HT1080 (cell line): Measurements from ENCODE around the gene GTF2H1. TPM values are rescaled to one million over a fixed set of nuclear protein-coding genes. Genes with fewer than 3 reads are reported as not detected.

Experiments used
- DNase-seq: peaks from one replicate; pipeline ENCODE4 v3.0.0-alpha.2; 2015; ENCODE audit warnings: low read depth
- polyA plus RNA-seq, 2 experiments: library from polyadenylated mRNA; depleted of rRNA; stranded (reverse); fragments of >200 nt; gene quantifications; 2 replicates each; pipeline ENCODE4 v1.2.3, GENCODE V29; 2015
- total RNA-seq: library from RNA; depleted of rRNA; stranded (reverse); fragments of >200 nt; shearing (Covaris generic); gene quantifications from 2 replicates; pipeline ENCODE4 v1.2.3, GENCODE V29; 2014; rRNA removed

Gene GTF2H1
- 70.3 and 85.8 TPM in 2 replicates for total RNA-seq
- polyA plus RNA-seq (2015; cell fraction: cytosol; rRNA removed) = 55.3 and 67.2 TPM in 2 replicates
- polyA plus RNA-seq (2015; cell fraction: nucleus; rRNA removed) = 72.6 and 72.9 TPM in 2 replicates

GRCh38 chr11:18321969-18322711 lies at the start of gene GTF2H1, which contains the start of gene HPS5:
Gene GTF2H1, plus strand, starts transcription at chr11:18322567. Its CDS starts 10,508 bp downstream, at chr11:18333075.
Gene HPS5, minus strand, starts transcription at chr11:18322140. Its CDS starts 4,282 bp downstream, at chr11:18317858.
- peak; percentile 95 for DNase-seq

- no peak for DNase-seq
These were observed 44.6 kb upstream of the GTF2H1 start for GRCh38 chr11:18277565-18278271.

GRCh38 chr11:18280438-18281045 lies 41.8 kb upstream of the GTF2H1 start:
- no peak for DNase-seq

- DNase-seq = no peak
These were observed 39.7 kb upstream of the GTF2H1 start for GRCh38 chr11:18282626-18283025.

- DNase-seq = no peak
These were observed 36.5 kb upstream of the GTF2H1 start for GRCh38 chr11:18285841-18286240.

GRCh38 chr11:18288911-18289310 lies 33.5 kb upstream of the GTF2H1 start:
- no peak for DNase-seq

GRCh38 chr11:18294862-18295261 lies 27.5 kb upstream of the GTF2H1 start:
- DNase-seq = no peak

GRCh38 chr11:18295316-18295715 lies 27.1 kb upstream of the GTF2H1 start:
- DNase-seq = no peak

- DNase-seq = no peak
These were observed 22.6 kb upstream of the GTF2H1 start for GRCh38 chr11:18299721-18300120.

GRCh38 chr11:18304745-18305144 lies 17.6 kb upstream of the GTF2H1 start:
- no peak for DNase-seq

GRCh38 chr11:18307461-18308139 lies 14.8 kb upstream of the GTF2H1 start:
- no peak for DNase-seq

GRCh38 chr11:18308242-18308641 lies 14.1 kb upstream of the GTF2H1 start:
- DNase-seq = no peak

- DNase-seq = no peak
These were observed 12.7 kb upstream of the GTF2H1 start for GRCh38 chr11:18309691-18310090.

- DNase-seq = no peak
These were observed 11.5 kb upstream of the GTF2H1 start for GRCh38 chr11:18310800-18311340.

GRCh38 chr11:18312012-18312411 lies 10.4 kb upstream of the GTF2H1 start:
- no peak for DNase-seq

GRCh38 chr11:18312663-18313420 lies 9.5 kb upstream of the GTF2H1 start:
- no peak for DNase-seq

GRCh38 chr11:18313965-18314763 lies 8.2 kb upstream of the GTF2H1 start:
- peak; percentile 53 for DNase-seq

GRCh38 chr11:18314784-18315523 lies 7.4 kb upstream of the GTF2H1 start:
- DNase-seq = no peak

- DNase-seq = no peak
These were observed 6.5 kb upstream of the GTF2H1 start for GRCh38 chr11:18315893-18316292.
